Measurements from ENCODE around the gene PUS1. TPM values are rescaled to one million over a fixed set of nuclear protein-coding genes. Genes with fewer than 3 reads are reported as not detected.

PUS1 gene
- total RNA-seq, 2 experiments from 2014 or later: 34.4 to 45.7 TPM

GRCh38 chr12:131994589-131994988 is 65.5 kb downstream of the PUS1 start:
- H3K27me3 Mint-ChIP-seq: no peaks in the 10 kb centered on the region
- no peak overlapping the region for H3K27ac Mint-ChIP-seq
- H3K4me3 Mint-ChIP-seq: no peak overlapping the region
- peaks cover 28% of the 10 kb centered on the region for H3K36me3 Mint-ChIP-seq (ENCODE audit: low read depth)
- no peaks in the 10 kb centered on the region for H3K9me3 Mint-ChIP-seq
- ChIA-PET CTCF (interaction anchor here (1.0 kb wide), 1 partner anchor 15 kb away, joined by 3 read pairs; no protein-coding TSS in a partner anchor), POLR2A (no interaction called here)
- H3K4me1 Mint-ChIP-seq: no peaks in the 10 kb centered on the region
- no peak for DNase-seq

Other genes with a start within 250 kb of the PUS1 start
- gene SFSWAP, start 218.2 kb upstream of the PUS1 start, total RNA-seq: 10 to 100 TPM; 51.4 to 59.0 TPM
- under 1 TPM in 1 of 2 experiments, not detected in 1; 0.10 TPM for gene MMP17, start 100.9 kb upstream of the PUS1 start, total RNA-seq
- 10 to 100 TPM; 28.1 to 36.1 TPM for gene ULK1, start 34.7 kb upstream of the PUS1 start, total RNA-seq
- gene EP400, start 20.7 kb downstream of the PUS1 start, total RNA-seq: 10 to 100 TPM; 53.9 to 57.0 TPM
- 10 to 100 TPM; 25.2 to 27.5 TPM for gene DDX51, start 215.0 kb downstream of the PUS1 start, total RNA-seq
- 10 to 100 TPM; 28.9 to 32.4 TPM for gene NOC4L, start 215.2 kb downstream of the PUS1 start, total RNA-seq